HPDE6-E6E7 (cell line): Measurements from ENCODE around the gene GRIPAP1.

ENCODE experiments used
- DNase-seq: peaks from one replicate; pipeline ENCODE4 v3.0.0; 2011; ENCODE audit warnings: missing footprints; ENCODE audit errors: extremely low spot score

Gene GRIPAP1

GRCh38 chrX:49002091-49002935 lies at the start of gene GRIPAP1:
Gene GRIPAP1 (minus strand): TSS chrX:49002264. CDS start chrX:49002229, 35 bp downstream.
- peak; percentile 58 for DNase-seq

GRCh38 chrX:49043987-49044281 lies 41.9 kb upstream of the GRIPAP1 start:
- DNase-seq: no peak

GRCh38 chrX:49043220-49043986 lies 41.3 kb upstream of the GRIPAP1 start, which contains the start of gene TFE3:
Gene TFE3 (minus strand): TSS chrX:49043357. CDS start chrX:49043226, 131 bp downstream.
- peak; percentile 76 for DNase-seq

- no peak for DNase-seq
Measured at GRCh38 chrX:49042581-49043219, 40.6 kb upstream of the GRIPAP1 start.

GRCh38 chrX:49041744-49042580 lies 39.9 kb upstream of the GRIPAP1 start:
- DNase-seq: no peak

- no peak for DNase-seq
Measured at GRCh38 chrX:49040376-49040955, 38.4 kb upstream of the GRIPAP1 start.

- peak; percentile 64 for DNase-seq
Measured at GRCh38 chrX:49039598-49040375, 37.7 kb upstream of the GRIPAP1 start.

- no peak for DNase-seq
Measured at GRCh38 chrX:49037883-49038475, 35.9 kb upstream of the GRIPAP1 start.

GRCh38 chrX:49030283-49030682 lies 28.2 kb upstream of the GRIPAP1 start:
- DNase-seq: no peak

GRCh38 chrX:49029876-49030275 lies 27.8 kb upstream of the GRIPAP1 start:
- DNase-seq: peak; percentile 35

GRCh38 chrX:49019599-49020249 lies 17.7 kb upstream of the GRIPAP1 start:
- DNase-seq: no peak

- no peak for DNase-seq
Measured at GRCh38 chrX:49019050-49019449, 17.0 kb upstream of the GRIPAP1 start.

GRCh38 chrX:49003696-49004095 lies 1.6 kb upstream of the GRIPAP1 start:
- no peak for DNase-seq

GRCh38 chrX:49001521-49002090 lies 458 bp downstream of the GRIPAP1 start:
- DNase-seq: peak; percentile 20

- DNase-seq: no peak
Measured at GRCh38 chrX:49000636-49001035, 1.4 kb downstream of the GRIPAP1 start.

GRCh38 chrX:48999030-48999429 lies 3.0 kb downstream of the GRIPAP1 start:
- DNase-seq: no peak

GRCh38 chrX:48998391-48998790 lies 3.7 kb downstream of the GRIPAP1 start:
- DNase-seq: no peak

GRCh38 chrX:48997865-48998264 lies 4.2 kb downstream of the GRIPAP1 start:
- no peak for DNase-seq

GRCh38 chrX:48997455-48997854 lies 4.6 kb downstream of the GRIPAP1 start:
- DNase-seq: no peak
